ENCODE measurements around the gene ZNF277.

The ZNF277 gene

GRCh38 chr7:112225006-112225405 lies 18.5 kb downstream of the ZNF277 start:
- TF ChIP-seq, protein P1, sequence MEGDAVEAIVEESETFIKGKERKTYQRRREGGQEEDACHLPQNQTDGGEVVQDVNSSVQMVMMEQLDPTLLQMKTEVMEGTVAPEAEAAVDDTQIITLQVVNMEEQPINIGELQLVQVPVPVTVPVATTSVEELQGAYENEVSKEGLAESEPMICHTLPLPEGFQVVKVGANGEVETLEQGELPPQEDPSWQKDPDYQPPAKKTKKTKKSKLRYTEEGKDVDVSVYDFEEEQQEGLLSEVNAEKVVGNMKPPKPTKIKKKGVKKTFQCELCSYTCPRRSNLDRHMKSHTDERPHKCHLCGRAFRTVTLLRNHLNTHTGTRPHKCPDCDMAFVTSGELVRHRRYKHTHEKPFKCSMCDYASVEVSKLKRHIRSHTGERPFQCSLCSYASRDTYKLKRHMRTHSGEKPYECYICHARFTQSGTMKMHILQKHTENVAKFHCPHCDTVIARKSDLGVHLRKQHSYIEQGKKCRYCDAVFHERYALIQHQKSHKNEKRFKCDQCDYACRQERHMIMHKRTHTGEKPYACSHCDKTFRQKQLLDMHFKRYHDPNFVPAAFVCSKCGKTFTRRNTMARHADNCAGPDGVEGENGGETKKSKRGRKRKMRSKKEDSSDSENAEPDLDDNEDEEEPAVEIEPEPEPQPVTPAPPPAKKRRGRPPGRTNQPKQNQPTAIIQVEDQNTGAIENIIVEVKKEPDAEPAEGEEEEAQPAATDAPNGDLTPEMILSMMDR (IDR thresholded peaks at IDR 0.05; ENCODE audit: control insufficient read depth, insufficient read depth, low read depth, low read length, missing control alignments) = no peak
- no peak for DNase-seq (ENCODE audit: low read depth)
- no peak overlapping the region for H3K4me3 ChIP-seq (ENCODE audit: control insufficient read depth, low read depth, low read length)

DNA sequence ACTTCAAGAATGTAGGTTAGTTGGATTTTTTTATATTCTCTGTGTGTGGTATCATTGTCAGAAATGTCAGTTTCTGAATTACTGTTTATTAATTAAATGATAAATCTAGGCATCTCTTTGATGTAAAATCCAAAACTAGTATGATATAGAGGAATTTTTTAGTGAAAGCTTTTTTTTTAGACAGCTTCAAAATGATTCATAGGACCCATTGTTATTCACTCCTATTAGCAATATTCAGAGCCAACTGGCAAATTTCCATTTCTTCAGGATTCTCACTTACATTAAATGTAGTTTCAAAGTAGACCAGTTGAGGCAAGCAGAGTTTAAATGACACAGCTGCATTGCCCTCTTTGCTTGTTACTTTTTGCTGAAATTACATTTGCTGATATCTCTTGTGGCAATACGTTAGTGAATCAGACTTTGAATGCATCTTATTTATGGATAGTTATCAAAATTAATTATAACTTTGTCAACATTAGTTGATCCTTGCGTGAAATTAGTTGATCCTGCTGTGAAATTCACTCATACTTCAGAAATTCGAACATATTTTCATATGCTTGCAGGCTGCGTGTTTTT lies 20.3 kb downstream of the ZNF277 start:
- H3K4me3 ChIP-seq (ENCODE audit: control insufficient read depth, low read depth, low read length) = no peak overlapping the region
- DNase-seq (ENCODE audit: low read depth) = no peak
- TF ChIP-seq, protein P1 (IDR thresholded peaks at IDR 0.05; ENCODE audit: control insufficient read depth, insufficient read depth, low read depth, low read length, missing control alignments) = no peak

- TF ChIP-seq, protein P1 (IDR thresholded peaks at IDR 0.05; ENCODE audit: control insufficient read depth, insufficient read depth, low read depth, low read length, missing control alignments) = no peak
- no peak overlapping the region for H3K4me3 ChIP-seq (ENCODE audit: control insufficient read depth, low read depth, low read length)
- no peak for DNase-seq (ENCODE audit: low read depth)
Measured at GRCh38 chr7:112228632-112229031, 22.1 kb downstream of the ZNF277 start.

- no peak overlapping the region for H3K4me3 ChIP-seq (ENCODE audit: control insufficient read depth, low read depth, low read length)
- DNase-seq (ENCODE audit: low read depth) = no peak
- TF ChIP-seq, protein P1 (IDR thresholded peaks at IDR 0.05; ENCODE audit: control insufficient read depth, insufficient read depth, low read depth, low read length, missing control alignments) = no peak
Measured at GRCh38 chr7:112232212-112232978, 25.9 kb downstream of the ZNF277 start.

DNA sequence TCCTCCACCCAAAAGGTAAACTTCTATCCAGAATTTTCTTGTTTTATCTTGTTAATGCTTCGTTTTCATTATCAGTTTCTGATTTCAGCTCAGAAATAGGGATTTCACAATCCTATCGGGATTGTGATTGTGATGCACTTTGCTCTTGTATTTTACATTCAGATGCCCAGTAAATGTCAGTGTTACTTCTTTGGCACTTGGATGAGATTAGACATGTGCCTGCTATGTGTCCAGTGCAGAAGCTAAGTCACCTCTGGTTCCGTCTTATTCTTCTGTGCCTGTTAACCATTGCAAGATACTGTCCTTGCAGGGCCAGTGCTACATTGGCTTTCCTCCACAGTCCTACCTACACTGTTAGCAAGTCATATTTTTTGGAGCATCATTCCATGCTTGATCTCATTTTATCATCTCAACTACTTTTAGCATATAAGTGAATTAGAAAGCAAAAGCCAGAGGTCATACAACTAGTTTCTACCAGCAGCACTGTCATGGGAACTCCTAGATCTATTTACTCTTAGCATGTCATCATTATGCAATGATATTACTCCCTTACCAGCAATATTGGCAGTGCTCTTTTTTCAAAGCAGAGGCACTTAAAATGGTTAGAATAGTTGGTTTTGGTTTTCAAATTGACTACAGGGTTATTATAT lies 26.7 kb downstream of the ZNF277 start:
- TF ChIP-seq, protein P1 (IDR thresholded peaks at IDR 0.05; ENCODE audit: control insufficient read depth, insufficient read depth, low read depth, low read length, missing control alignments) = no peak
- DNase-seq (ENCODE audit: low read depth) = no peak
- H3K4me3 ChIP-seq (ENCODE audit: control insufficient read depth, low read depth, low read length) = no peak overlapping the region

DNA sequence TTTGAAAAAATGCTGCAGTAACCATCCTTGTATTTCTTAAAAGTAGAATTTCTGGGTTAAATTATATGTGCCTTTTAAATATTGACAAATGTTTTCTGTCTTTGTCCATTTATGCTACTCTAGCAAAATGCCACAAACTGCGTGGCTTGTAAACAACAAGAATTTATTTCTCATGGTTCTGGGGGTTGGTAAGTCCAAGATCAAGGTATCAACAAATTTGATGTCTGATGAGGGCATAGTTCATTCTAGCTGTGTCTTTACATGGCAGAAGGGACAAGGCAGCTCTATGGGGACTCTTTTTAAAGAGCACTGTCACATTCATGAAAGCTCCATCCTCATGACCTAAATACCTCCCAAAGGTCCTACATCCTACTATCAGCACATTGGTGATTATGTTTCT lies 27.7 kb downstream of the ZNF277 start:
- TF ChIP-seq, protein P1 (IDR thresholded peaks at IDR 0.05; ENCODE audit: control insufficient read depth, insufficient read depth, low read depth, low read length, missing control alignments) = no peak
- H3K4me3 ChIP-seq (ENCODE audit: control insufficient read depth, low read depth, low read length) = no peak overlapping the region
- DNase-seq (ENCODE audit: low read depth) = no peak

Data from AG09309 (cell line).